HG03060 (cell line): ENCODE results near the gene MEIS2.

Experiments used
- ATAC-seq: cut with Tn5 transposase; IDR thresholded peaks from one replicate; pipeline ENCODE4 v1.9.1; 2021; ENCODE audit warnings: low read depth, moderate number of reproducible peaks; ENCODE audit not compliant: unreplicated experiment

MEIS2 gene

DNA sequence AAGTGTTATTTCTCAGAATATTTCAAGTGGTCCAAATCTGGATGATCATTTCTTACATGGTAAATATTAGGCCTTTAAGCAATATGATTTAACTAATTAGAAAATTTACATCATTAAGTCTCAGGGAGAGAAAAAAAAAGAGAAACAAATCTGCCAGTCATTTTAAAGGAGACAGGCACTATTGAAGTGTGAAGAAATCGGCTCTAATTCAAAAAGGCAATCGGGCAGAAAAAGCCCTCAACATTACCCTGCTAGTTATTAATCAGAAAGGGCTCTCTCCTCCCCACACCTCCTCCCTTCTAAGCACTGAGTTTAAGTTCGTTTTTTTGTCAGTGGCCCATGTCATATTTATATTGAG lies 215.9 kb downstream of the MEIS2 start:
- no peak for ATAC-seq

DNA sequence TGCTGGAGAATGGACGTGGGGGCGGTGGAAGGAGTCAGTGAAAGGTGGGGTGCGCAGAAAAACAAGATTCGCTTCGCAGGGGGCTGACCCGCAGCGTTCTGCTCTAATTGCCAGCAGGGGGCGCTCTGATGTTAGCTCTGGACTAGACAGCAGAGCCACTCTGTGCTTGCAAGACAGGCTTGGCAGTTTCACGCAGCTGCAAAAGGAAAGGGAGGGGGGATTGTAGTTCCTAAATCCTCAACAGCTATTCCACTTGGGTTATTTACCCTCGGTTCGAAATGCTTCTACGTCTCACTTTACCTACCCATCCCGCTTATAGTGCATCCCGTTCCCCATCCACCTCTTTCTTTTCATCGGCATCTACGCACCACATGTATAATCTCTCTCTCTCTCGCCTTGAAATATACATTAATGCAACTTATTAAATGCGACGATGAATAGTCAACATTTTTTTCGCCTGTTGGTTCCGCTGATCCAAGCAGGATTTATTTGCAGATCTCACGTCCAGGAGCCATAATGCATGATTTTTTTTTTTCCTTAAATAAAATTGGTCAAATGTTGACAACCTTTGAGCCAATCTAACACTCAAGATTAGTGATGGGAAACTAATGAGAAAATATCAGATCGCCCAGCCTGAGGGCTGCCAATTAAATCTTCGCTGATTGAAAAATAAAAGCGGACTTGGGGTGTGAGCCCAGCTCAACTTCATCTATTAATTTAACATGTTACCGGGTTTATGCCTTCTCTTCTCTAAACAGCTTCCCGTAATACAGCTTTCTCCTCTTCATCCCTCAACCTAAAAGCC lies 216.4 kb downstream of the MEIS2 start:
- ATAC-seq: no peak

DNA sequence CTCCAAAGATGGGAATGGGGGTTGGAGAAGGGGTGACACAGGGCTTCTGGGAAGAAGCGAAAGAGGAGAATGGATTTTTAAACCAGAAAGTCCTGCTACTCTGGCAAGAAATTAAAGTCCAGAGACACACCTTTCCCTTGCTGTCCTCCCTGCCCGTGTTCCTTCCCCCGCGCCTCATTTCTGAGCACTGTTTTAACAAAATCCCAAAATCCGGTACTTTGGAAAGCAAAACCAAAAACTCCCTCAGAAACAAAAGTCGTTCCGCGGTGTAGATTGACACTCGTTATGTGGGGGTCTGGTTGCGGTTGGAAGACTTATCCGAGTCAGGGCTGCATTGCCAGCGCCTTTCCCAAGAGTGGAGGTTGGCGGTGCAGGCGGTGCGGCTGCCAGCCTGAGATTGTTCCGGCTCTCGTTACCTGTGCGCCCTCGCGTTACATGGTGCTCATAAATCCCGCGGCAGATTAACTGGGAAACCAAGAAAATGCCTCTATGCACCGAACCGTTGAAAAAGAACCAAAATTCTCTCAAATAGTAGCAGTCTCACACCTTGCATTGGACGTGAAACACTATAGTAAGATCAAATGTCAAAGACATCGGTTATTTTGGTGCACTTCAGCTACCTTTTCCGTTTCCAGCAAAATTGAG lies 217.7 kb downstream of the MEIS2 start:
- ATAC-seq: no peak

DNA sequence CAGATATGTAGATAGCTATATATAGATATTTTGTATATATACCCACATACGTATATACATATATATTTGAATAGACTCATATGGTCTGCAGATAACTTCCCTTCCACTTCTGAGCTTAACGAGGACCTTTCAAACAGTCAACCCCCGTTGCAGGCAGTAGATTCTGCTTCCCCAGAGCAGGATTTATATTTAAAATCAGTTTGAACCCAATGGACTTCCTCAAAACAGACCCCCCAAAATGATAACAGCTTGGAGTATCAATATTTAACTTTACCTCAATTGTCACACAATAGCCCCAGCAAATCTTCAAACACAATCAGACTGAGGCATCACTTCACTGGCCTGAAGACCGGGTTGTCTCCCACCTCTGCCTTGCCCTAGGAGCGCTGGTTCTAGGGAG lies 218.3 kb downstream of the MEIS2 start:
- no peak for ATAC-seq

DNA sequence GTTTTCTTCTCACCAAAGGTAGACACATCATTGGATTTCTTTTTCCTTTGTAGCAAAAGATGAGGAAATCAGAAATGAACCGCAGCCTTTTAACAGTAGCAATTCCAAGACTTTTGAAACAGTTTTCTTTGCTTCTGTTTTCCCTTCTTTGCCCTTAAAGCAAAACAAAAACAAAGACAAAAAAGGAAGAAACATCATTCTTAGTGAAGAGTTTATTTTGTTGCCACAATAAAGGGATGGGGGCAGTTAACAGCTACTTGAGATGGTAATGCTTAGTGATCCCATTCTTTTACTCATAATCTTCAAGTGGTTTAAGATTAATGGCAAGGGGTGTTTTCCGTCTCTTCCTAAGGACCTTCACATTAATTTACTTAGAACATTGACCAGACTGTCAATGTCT lies 218.8 kb downstream of the MEIS2 start:
- no peak for ATAC-seq

DNA sequence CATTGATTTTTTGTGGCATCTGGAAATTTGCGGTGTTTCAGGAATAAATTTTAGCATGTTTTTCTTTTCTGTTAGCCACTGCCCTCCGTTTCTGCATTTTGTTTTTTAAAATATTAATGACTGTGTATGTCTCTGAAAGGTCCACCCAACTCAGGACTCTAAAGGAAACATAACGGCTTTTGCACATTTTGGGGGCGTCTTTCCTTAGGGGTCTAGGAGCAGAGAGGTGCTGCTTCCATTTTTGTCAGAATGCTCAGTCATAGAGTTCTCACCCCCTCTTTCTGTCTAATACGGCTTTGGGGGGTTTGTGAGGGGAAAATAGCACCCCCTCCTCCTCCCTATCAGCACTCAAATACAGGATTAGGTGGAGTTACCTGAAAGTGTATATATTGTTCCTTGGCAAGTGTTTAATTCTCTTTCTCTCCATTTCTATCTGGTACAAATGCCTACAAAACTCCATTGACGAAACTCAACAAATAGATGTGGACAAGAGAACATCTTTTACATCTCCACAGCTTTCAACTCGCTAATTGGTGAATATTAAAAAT lies 219.4 kb downstream of the MEIS2 start:
- ATAC-seq: no peak

DNA sequence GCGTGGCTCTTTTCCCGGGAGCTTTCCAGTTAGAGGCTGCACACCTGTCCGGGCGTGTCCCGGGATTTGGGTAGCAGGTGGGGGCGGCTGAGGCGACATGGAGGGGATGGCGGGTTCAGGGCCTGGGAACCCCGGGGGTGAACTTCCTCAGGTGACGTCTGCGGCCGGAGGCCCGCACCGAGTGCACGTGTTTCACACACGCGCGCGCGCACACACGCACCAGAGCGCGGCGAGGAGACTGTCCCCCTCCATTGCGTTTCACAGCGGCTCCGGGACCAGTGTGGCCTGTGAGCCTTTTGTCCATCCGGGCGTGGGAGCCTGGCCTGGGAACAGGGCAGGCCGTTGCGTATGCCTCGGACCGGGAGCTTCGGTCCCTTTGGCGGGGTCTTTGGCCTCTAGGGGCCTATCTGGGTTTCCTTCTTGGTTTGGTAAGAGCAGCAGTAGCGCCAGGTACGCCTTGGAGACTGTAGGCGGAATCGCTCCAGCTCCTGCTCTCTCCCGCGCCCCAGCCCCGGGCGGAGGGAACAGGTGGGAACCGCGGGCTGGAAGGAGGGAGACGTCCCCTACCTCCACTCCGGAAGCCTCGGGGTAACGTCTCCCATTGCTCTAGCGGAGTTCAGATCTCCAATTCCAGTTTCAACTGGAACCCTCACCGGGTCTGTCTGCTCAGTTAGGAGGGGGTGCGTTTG lies 220.0 kb downstream of the MEIS2 start:
- no peak for ATAC-seq

DNA sequence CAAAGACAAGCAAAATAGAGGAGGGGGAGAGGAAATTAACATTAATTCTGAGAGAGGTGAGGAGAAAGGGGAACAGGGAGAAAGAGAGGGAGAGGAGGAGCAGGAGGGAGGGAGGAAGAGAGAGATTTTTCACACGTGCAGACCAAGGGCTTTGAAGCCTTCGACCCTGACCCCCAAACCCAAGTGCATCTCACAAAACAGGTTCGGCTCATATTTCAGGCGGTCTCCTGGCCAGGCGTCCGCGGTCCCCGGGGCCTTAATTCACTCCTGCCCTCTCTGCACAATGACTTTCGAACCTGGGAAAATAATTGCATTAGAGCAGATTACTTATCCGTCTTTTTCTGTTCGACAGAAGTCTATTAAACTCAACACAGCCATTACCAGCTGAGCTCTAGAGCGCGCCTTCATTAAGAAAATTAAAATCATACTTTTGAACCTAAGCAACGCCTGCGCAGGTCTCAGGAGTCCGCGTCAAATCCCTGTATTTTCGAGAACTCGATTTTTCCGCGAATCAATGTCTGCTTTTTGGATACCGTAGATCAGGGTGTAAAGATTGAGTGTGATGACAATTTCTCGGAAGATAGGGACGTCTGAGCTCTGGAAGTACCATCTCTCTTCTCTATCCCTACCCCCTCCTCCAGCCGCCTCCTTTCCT lies 220.7 kb downstream of the MEIS2 start:
- ATAC-seq: no peak

DNA sequence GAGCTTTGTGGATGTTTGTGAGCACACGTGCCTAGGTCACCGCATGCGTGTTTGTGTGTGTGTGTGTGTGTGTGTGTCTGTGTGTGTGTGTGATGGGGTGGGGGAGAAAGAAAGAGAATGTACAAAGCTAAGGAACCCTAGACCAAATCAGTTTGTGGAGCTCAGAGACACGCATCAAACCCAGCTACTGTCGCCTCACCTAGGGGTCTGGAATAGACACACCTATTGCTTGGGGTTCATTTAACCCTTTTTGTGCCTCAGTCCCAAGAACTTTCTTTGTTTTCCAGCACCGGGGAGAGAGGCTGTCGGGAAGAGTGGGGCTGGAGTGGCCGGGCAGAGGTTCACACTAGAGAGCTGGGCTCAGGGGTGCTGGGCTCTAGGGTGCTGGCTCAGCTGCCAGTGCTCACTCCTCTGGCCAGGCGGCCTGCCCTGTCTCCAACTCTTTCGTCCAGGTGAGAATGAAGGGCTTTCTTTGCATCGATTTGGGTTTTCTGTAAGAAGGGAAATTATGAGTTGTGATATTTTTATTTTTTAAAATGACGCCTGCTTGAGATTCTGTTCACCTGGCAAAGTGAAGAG lies 221.6 kb downstream of the MEIS2 start:
- no peak for ATAC-seq

DNA sequence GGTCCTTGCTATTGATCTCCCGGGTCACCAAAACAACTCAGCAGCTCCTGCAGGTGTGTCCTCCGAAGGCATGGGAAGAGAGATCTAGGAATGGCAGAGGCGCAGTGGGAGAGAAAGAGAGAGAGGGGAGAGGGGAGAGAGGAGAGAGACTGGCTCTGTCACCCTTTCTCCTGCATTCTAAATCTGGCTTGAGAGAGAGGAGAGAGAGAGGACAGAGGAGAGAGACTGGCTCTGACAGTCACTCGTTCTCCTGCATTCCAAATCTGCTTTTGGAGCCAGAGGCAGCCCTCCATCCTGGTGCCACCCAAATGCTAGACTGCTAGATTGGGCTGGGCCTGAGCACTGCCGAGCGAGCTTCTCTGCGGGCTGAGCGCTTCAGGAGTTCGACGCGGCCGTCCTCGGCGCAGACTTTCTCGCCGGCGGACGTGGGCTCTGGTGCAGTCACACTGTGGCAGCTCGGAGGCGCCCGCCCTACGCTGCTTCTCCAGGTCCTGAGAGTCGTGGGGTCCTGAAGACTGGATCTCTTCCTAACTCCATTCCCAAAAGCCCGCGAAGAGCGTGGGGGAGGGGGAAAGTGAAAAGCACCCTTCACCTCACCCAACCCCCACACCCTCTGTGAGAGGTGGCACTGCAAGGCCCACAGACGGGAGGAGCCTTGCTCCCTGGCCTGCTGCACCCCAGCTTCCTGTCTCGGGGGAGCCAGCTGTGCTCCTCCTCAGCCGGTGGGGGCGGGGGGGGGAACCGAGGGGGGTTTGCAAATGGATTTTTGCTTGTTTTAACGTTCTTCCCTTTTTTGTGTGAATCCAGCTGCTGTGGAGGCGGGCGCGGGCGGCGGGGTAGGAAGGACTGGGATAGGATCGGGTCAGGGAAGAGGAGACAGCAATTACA lies 222.3 kb downstream of the MEIS2 start:
- ATAC-seq: no peak

DNA sequence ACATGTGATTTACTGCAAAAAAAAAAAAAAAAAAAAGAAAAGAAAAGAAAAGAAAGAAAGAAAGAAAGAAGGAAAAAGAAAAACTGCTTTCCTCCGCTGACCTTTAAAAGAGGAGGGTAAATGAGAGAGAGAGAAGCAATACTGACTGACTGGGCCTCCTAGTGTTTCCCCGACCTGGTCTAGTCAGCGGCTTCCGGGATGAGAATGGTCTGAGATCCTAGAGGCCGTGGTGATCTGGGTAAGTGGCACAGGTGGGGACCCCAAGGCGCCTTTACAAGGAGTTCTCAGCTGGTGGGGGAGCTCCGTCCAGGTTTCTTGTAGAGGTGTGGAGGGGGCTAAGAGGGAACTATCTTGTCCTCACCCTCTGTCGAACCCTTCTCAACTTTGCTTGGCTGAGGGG lies 223.1 kb downstream of the MEIS2 start:
- no peak for ATAC-seq

DNA sequence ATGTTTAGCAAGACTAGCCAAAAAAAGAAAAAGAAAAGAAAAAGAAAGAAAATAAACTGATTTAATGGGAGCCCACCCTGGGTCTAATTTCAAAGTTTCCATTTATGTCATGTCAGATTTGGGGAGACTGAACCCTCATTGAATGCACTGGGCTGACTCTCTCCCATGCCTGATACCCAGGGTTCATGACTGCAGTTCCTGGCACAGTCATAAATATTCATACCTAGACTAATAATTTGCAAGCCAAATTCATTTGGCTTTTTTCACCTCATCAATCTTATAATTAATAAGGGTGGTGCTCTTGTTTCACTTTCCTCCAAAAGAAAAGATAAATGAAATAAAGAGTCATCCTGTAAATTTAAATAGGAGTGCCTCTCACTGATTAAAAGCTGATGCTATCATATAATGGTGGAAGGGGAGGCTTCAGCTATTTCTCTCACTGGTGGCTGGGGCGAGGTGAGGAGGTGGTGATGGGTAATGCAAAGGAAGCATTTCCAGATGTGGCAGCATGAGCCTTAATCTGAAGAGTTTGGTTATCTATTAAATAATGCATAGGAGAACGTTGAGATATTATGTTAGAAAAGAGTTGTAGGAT lies 224.5 kb downstream of the MEIS2 start:
- no peak for ATAC-seq

DNA sequence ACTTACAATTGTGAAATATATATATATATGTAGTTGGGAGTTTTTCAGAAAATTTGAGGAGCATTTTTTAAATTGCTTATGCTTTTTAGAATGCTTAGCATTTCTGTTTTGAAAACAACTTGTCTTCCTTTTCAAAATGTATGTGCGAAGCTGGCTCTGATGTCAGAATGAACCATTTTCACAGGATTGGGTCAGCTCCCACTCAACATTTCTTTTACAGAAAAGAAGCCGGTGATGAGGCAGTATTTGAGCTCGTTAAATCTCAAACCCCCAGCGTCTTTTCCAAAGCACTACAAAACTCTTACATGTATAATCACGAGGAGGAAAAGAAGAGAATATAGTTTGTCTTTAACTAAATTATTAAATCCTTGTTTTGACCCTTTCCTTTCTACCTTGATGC lies 225.4 kb downstream of the MEIS2 start:
- ATAC-seq: no peak

DNA sequence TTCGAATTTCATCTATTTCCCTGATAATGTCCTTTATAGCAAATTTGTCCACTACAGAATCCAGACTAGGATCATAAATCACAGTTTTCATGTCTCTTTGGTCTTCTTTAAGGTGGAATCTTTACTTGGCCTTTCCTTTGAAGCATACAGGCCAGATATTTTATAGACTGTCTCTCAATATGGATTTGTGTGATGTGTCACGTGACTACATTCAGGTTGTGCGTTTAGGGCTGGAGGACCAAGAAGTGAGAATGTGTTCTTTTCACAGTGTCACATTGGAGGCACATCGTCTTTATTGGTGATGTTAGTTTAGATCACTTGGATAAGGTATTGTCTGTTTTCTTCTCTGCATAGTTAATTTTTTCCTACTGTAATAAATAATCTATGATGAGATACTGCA lies 232.9 kb downstream of the MEIS2 start:
- ATAC-seq: no peak

DNA sequence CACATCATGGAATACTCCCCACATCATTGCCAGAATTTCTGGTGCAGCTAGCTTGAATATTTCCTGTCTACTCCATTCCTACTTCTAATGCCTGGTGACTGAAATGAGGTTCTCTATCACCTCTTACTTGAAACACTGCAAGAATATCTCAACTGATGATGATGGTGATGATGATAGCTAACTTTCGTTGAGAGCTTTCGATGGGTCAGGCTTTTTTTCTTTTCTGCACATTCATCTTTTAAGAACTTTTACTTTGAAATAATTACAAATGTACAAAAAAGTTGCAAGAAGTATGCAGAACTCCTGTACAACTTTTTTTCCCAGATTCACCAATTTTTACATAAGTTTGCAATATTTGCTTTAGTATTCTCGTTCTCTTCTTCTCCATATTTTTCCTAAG lies 233.5 kb downstream of the MEIS2 start:
- ATAC-seq: no peak

DNA sequence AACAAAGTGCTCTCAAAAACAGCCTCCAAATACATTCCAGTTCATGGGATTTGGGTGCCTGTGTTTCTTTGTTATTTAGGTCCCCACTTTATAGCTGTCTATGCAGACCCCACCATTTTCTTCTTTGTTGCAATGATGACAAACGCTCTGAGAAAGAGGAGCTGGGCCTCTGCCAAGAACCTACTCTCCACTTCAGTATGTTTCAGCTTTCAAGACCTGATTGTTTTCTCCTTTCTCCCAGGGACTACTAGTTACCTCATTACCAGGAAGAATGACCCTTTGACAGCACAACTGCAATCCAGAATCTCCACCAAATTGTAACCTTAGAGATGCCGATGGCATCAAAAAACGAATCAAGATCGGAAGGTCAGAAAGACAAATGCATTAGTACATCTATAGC lies 236.8 kb downstream of the MEIS2 start:
- ATAC-seq: no peak

DNA sequence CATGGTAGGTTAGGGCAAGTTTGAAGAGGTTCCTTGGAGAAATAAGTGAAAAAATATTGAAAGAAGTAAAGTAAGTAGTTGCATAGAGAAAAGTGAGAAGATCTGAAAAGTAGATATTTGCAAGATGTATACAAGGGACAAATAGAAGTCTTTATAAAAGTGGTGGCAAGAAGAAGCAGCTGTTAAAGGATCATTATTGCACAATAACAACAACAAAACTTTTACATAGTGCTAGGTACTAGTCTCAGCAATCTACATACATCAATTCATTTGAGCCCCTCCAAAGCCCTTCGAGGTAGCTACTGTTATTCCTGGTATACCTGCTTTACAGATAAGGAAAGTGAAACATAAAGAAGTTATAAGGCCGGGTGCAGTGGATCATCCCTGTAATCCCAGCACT lies 239.6 kb downstream of the MEIS2 start:
- ATAC-seq: no peak

DNA sequence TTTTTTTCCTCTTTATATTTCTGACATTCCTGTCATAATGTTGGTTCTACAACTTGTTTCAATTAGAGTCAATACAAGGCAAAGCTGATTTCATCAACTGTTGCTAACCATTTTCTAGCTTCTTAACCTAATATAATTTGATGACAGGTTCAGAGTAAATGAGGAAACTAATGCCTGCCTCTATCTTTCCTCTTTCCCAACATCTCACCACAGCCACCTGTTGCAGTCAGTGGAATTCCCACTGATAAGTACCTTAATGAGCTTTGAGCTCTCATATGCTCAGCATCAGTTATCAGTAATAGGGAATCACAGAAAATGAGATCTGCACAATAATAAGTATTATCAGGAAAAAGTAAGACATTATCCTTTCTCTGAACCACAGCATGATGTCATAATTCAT lies 241.9 kb downstream of the MEIS2 start:
- no peak for ATAC-seq

DNA sequence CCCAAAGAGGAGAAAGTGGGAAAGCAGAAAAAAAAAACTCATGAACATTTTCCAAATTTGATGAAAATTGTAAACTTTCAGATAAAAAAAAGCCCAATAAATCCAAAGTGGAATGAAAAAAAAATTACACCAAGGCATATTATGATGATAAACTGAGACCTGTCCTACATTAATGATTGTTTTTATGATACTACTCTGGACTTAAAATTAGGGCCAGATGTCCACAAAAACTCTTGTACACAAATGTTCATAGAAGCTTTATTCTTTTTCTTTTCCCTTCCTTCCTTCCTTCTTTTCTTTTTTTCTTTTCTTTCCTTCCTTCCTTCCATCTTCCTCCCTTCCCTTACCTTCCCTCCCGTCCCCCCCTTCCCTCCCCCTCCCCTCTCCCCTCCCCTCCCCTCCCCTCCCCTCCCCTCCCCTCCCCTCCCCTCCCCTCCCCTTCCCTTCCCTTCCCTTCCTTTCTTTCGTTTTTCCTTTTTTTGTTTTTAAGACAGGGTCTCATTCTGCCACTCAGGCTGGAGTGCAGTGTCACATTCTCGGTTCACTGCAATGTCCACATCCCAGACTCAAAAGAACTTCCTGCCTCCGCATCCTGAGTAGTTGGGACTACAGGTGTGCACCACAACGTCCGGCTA lies 243.9 kb downstream of the MEIS2 start:
- ATAC-seq: no peak
